ENCODE measurements around the gene PSMD4. TPM values are rescaled to one million over a fixed set of nuclear protein-coding genes. Genes with fewer than 3 reads are reported as not detected.

The PSMD4 gene
- total and polyA plus RNA-seq, 2 experiments from 2014 or later: 107 to 161 TPM

GRCh38 chr1:151286619-151287340 lies 32.2 kb downstream of the PSMD4 start:
- H3K27ac ChIP-seq: no peak overlapping the region
- H3K4me1 ChIP-seq (ENCODE audit: insufficient read depth): peaks cover 12% of the 10 kb centered on the region
- H3K9me2 ChIP-seq (replicated peaks; ENCODE audit: insufficient read depth): no peaks in the 10 kb centered on the region
- H3K79me2 ChIP-seq: peaks cover 41% of the 10 kb centered on the region
- H3K9me3 ChIP-seq (ENCODE audit: low read depth): no peaks in the 10 kb centered on the region
- H2AFZ ChIP-seq: no peak overlapping the region
- DNase-seq (ENCODE audit: low spot score): no peak
- no peaks in the 10 kb centered on the region for H3K27me3 ChIP-seq
- no peak overlapping the region for H3K4me2 ChIP-seq
- TF ChIP-seq EZH2phosphoT487 (IDR thresholded peaks at IDR 0.05; ENCODE audit: low read depth, severe bottlenecking, unreplicated experiment) (no peak), EZH2 (IDR thresholded peaks at IDR 0.05; ENCODE audit: borderline replicate concordance) (no peak), CTCF (IDR thresholded peaks at IDR 0.05; ENCODE audit: poor library complexity) (no peak)
- peaks cover 6% of the 10 kb centered on the region for H4K20me1 ChIP-seq (ENCODE audit: insufficient read depth, poor library complexity, severe bottlenecking)
- no peaks in the 10 kb centered on the region for H3K36me3 ChIP-seq (replicated peaks; ENCODE audit: insufficient read depth, low read depth)
- WGBS (ENCODE audit: low lambda C conversion rate, missing lambda C conversion rate): 93% methylated on average over 10 of the region's 10 CpGs
- H3K4me3 ChIP-seq: no peak overlapping the region

- no peak for TF ChIP-seq EZH2 (IDR thresholded peaks at IDR 0.05; ENCODE audit: borderline replicate concordance)
- no peak for TF ChIP-seq EZH2phosphoT487 (IDR thresholded peaks at IDR 0.05; ENCODE audit: low read depth, severe bottlenecking, unreplicated experiment)
- TF ChIP-seq CTCF (IDR thresholded peaks at IDR 0.05; ENCODE audit: poor library complexity): no peak
- no peak for DNase-seq (ENCODE audit: low spot score)
- Histone ChIP-seq H3K4me2 (no peak overlapping the region), H3K4me1 (ENCODE audit: insufficient read depth) (peaks cover 12% of the 10 kb centered on the region), H3K9me3 (ENCODE audit: low read depth) (no peaks in the 10 kb centered on the region), H3K79me2 (peaks cover 41% of the 10 kb centered on the region), H3K4me3 (no peak overlapping the region), H4K20me1 (ENCODE audit: insufficient read depth, poor library complexity, severe bottlenecking) (peaks cover 6% of the 10 kb centered on the region), H3K9me2 (replicated peaks; ENCODE audit: insufficient read depth) (no peaks in the 10 kb centered on the region), H3K27me3 (no peaks in the 10 kb centered on the region), H3K27ac (no peak overlapping the region), H2AFZ (no peak overlapping the region), H3K36me3 (replicated peaks; ENCODE audit: insufficient read depth, low read depth) (no peaks in the 10 kb centered on the region)
- WGBS (ENCODE audit: low lambda C conversion rate, missing lambda C conversion rate): 95% methylated on average over 7 of the region's 7 CpGs
Measured at GRCh38 chr1:151287341-151287699, 32.8 kb downstream of the PSMD4 start.

- Histone ChIP-seq H3K4me2 (no peak overlapping the region), H4K20me1 (ENCODE audit: insufficient read depth, poor library complexity, severe bottlenecking) (peaks cover 6% of the 10 kb centered on the region), H3K27ac (no peak overlapping the region), H3K4me1 (ENCODE audit: insufficient read depth) (peaks cover 12% of the 10 kb centered on the region), H3K79me2 (peaks cover 36% of the 10 kb centered on the region), H3K9me2 (replicated peaks; ENCODE audit: insufficient read depth) (no peaks in the 10 kb centered on the region), H3K36me3 (replicated peaks; ENCODE audit: insufficient read depth, low read depth) (no peaks in the 10 kb centered on the region), H3K4me3 (no peak overlapping the region), H3K9me3 (ENCODE audit: low read depth) (no peaks in the 10 kb centered on the region), H2AFZ (no peak overlapping the region), H3K27me3 (no peaks in the 10 kb centered on the region)
- no peak for DNase-seq (ENCODE audit: low spot score)
- TF ChIP-seq EZH2 (IDR thresholded peaks at IDR 0.05; ENCODE audit: borderline replicate concordance) (no peak), EZH2phosphoT487 (IDR thresholded peaks at IDR 0.05; ENCODE audit: low read depth, severe bottlenecking, unreplicated experiment) (no peak)
- WGBS (ENCODE audit: low lambda C conversion rate, missing lambda C conversion rate): 94% methylated on average over 22 of the region's 22 CpGs
Measured at GRCh38 chr1:151287767-151288500, 33.4 kb downstream of the PSMD4 start.

DNA sequence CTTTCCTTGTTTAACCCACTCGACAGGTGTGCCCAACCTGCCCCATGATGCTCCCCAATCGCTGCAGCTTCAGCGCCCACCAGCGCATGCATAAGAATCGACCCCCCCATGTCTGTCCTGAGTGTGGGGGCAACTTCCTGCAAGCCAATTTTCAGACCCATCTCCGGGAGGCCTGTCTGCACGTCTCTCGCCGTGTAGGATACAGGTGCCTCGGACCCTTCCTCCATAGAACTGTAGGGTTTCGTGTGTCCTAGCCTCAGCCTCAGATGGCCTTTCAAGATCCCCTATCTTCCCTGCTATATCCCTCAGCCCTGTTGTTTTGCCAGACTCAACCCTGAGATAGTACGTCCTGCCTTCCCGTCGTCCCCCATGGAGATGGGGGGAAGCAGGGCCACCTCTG lies 34.0 kb downstream of the PSMD4 start:
- Histone ChIP-seq H3K79me2 (peaks cover 30% of the 10 kb centered on the region), H3K4me3 (no peak overlapping the region), H3K9me3 (ENCODE audit: low read depth) (no peaks in the 10 kb centered on the region), H3K9me2 (replicated peaks; ENCODE audit: insufficient read depth) (no peaks in the 10 kb centered on the region), H4K20me1 (ENCODE audit: insufficient read depth, poor library complexity, severe bottlenecking) (peaks cover 5% of the 10 kb centered on the region), H3K27ac (no peak overlapping the region), H2AFZ (no peak overlapping the region), H3K27me3 (no peaks in the 10 kb centered on the region), H3K4me2 (no peak overlapping the region), H3K36me3 (replicated peaks; ENCODE audit: insufficient read depth, low read depth) (no peaks in the 10 kb centered on the region), H3K4me1 (ENCODE audit: insufficient read depth) (peaks cover 7% of the 10 kb centered on the region)
- TF ChIP-seq CTCF (IDR thresholded peaks at IDR 0.05; ENCODE audit: poor library complexity): no peak
- no peak for TF ChIP-seq EZH2phosphoT487 (IDR thresholded peaks at IDR 0.05; ENCODE audit: low read depth, severe bottlenecking, unreplicated experiment)
- TF ChIP-seq EZH2 (IDR thresholded peaks at IDR 0.05; ENCODE audit: borderline replicate concordance): no peak
- 91% methylated on average over 14 of the region's 14 CpGs for WGBS (ENCODE audit: low lambda C conversion rate, missing lambda C conversion rate)
- DNase-seq (ENCODE audit: low spot score): no peak
